ENCODE measurements around the gene BTN3A1. TPM values are rescaled to one million over a fixed set of nuclear protein-coding genes. Genes with fewer than 3 reads are reported as not detected.

BTN3A1 gene
- total RNA-seq, 4 donors from 2014 or later = 5.3 to 12.9 (median 6.9) TPM

- no peaks in the 10 kb centered on the region for H3K27me3 ChIP-seq
- H3K4me3 ChIP-seq = no peak overlapping the region
- no peak overlapping the region for H3K27ac ChIP-seq (replicated peaks in 1 of 4)
- intact Hi-C loops (cut with DNase I) = no loop called here
- TF ChIP-seq POLR2AphosphoS5 (IDR thresholded peaks at IDR 0.05) (no peak), CTCF (IDR thresholded peaks at IDR 0.05) (no peak), POLR2A (IDR thresholded peaks at IDR 0.05; ENCODE audit: low read depth) (no peak), EP300 (IDR thresholded peaks at IDR 0.05) (no peak)
- H3K4me1 ChIP-seq = peaks cover 0 to 19% (median 10%) of the 10 kb centered on the region in 4 donors
- no peaks in the 10 kb centered on the region for H3K9me3 ChIP-seq
- 87% methylated on average over 6 of the region's 6 CpGs for WGBS
- H3K36me3 ChIP-seq = no peaks in the 10 kb centered on the region
- no peak for DNase-seq (ENCODE audit: extremely low spot score)
Measured at GRCh38 chr6:26382121-26382520, 20.0 kb upstream of the BTN3A1 start.

DNA sequence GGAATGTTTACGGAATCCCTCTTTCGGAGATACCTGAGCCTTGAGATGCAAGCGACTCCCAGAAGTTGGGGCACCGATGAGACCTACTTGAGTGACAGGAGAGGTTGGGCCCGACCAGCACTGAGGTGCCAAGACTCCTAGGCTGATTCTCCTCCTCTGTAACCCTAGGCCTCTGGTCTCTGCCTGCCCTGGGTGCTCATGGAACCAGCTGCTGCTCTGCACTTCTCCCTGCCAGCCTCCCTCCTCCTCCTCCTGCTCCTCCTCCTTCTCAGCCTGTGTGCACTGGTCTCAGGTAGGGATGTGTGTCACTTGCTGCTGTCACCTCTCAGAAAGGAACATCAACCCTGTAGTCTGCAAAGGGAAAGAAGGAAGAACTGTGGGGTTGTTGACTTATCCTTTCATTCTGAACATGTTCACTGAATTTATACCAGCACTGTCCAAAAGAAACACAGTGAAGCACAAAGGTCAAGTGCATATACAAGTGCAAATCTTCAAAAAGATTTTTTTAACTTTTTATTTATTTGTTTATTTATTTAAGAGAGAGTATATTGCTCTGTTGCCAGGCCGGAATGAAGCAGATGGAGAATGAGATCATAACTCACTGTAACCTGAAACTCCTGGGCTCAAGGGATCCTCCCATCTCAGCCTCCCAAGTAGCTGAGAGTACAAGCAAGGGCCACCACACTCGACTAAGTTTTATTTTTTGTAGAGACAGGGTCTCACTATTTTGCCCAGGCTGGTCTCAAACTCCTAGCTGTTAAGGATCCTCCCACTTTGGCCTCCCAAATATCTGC is 18.3 kb upstream of the BTN3A1 start:
- H3K4me1 ChIP-seq = peaks cover 0 to 17% (median 10%) of the 10 kb centered on the region in 4 donors
- peaks cover 0 to 11% (median 5%) of the 10 kb centered on the region in 4 donors for H3K36me3 ChIP-seq
- no peaks in the 10 kb centered on the region for H3K27me3 ChIP-seq
- H3K9me3 ChIP-seq = no peaks in the 10 kb centered on the region
- 9% methylated on average over 7 of the region's 7 CpGs for WGBS
- H3K27ac ChIP-seq (replicated peaks in 1 of 4) = peak overlapping the region; percentile 76 to 80 (median 78)
- no peak for DNase-seq (ENCODE audit: extremely low spot score)
- H3K4me3 ChIP-seq = peak overlapping the region; percentile 71 to 79 (median 76)
- TF ChIP-seq EP300 (IDR thresholded peaks at IDR 0.05) = no peak
- TF ChIP-seq POLR2A (IDR thresholded peaks at IDR 0.05; ENCODE audit: low read depth) = no peak
- no peak for TF ChIP-seq CTCF (IDR thresholded peaks at IDR 0.05)
- TF ChIP-seq POLR2AphosphoS5 (IDR thresholded peaks at IDR 0.05) = no peak
- intact Hi-C loops (cut with DNase I) = no loop called here

- Histone ChIP-seq H3K4me1 (peaks cover 0 to 17% (median 10%) of the 10 kb centered on the region in 4 donors), H3K36me3 (peaks cover 4 to 22% (median 14%) of the 10 kb centered on the region in 4 donors), H3K9me3 (no peaks in the 10 kb centered on the region), H3K27ac (replicated peaks in 1 of 4) (no peak overlapping the region), H3K4me3 (no peak overlapping the region), H3K27me3 (no peaks in the 10 kb centered on the region)
- TF ChIP-seq EP300 (IDR thresholded peaks at IDR 0.05) (no peak), CTCF (IDR thresholded peaks at IDR 0.05) (no peak), POLR2AphosphoS5 (IDR thresholded peaks at IDR 0.05) (no peak), POLR2A (IDR thresholded peaks at IDR 0.05; ENCODE audit: low read depth) (no peak)
- intact Hi-C loops (cut with DNase I) = no loop called here
- no peak for DNase-seq (ENCODE audit: extremely low spot score)
- WGBS = 92% methylated on average over 9 of the region's 9 CpGs
Measured at GRCh38 chr6:26385734-26386125, 16.3 kb upstream of the BTN3A1 start.

- Histone ChIP-seq H3K4me3 (no peak overlapping the region), H3K9me3 (no peaks in the 10 kb centered on the region), H3K27me3 (no peaks in the 10 kb centered on the region), H3K4me1 (peaks cover 0 to 17% (median 10%) of the 10 kb centered on the region in 4 donors), H3K27ac (replicated peaks in 1 of 4) (no peak overlapping the region), H3K36me3 (peaks cover 10 to 39% (median 23%) of the 10 kb centered on the region in 4 donors)
- intact Hi-C loops (cut with DNase I) = no loop called here
- TF ChIP-seq CTCF (IDR thresholded peaks at IDR 0.05) (no peak), POLR2A (IDR thresholded peaks at IDR 0.05; ENCODE audit: low read depth) (no peak), EP300 (IDR thresholded peaks at IDR 0.05) (no peak), POLR2AphosphoS5 (IDR thresholded peaks at IDR 0.05) (no peak)
- no peak for DNase-seq (ENCODE audit: extremely low spot score)
Measured at GRCh38 chr6:26387565-26387964, 14.5 kb upstream of the BTN3A1 start.

Measured in esophagus muscularis mucosa (tissue), 4 donors.